Measurements from ENCODE around the gene TAF5.
A peak's percentile ranks its signal among the peaks of the same experiment; 100 is the strongest.
"Not testable (repeated sequence)": the region's sequence is repeated elsewhere in the genome, so short reads cannot be mapped to it uniquely, and the experiment has no call there.

Gene TAF5

GRCh38 chr10:103415581-103415980, 47.8 kb downstream of the TAF5 start:
- no peak for DNase-seq

- peak; percentile 49 for DNase-seq
Measured at GRCh38 chr10:103416436-103417147, 48.8 kb downstream of the TAF5 start.

GRCh38 chr10:103417148-103417469, 49.3 kb downstream of the TAF5 start:
- DNase-seq, result not testable (repeated sequence)

GRCh38 chr10:103417601-103418000, 49.8 kb downstream of the TAF5 start:
- DNase-seq, result no peak

GRCh38 chr10:103419101-103419500, 51.3 kb downstream of the TAF5 start:
- no peak for DNase-seq

GRCh38 chr10:103423748-103424147, 56.0 kb downstream of the TAF5 start:
- DNase-seq, result no peak

GRCh38 chr10:103427866-103428265, 60.1 kb downstream of the TAF5 start:
- no peak for DNase-seq

GRCh38 chr10:103428989-103429643, 61.3 kb downstream of the TAF5 start:
- no peak for DNase-seq

- peak; percentile 42 for DNase-seq
Measured at GRCh38 chr10:103429647-103430046, 61.9 kb downstream of the TAF5 start.

- DNase-seq, result no peak
Measured at GRCh38 chr10:103431902-103432301, 64.1 kb downstream of the TAF5 start.

- DNase-seq, result no peak
Measured at GRCh38 chr10:103433858-103434257, 66.1 kb downstream of the TAF5 start.
